ENCODE measurements around the gene ARPC2. TPM values are rescaled to one million over a fixed set of nuclear protein-coding genes. Genes with fewer than 3 reads are reported as not detected.
A peak's percentile ranks its signal among the peaks of the same experiment; 100 is the strongest.

The ARPC2 gene
- total and polyA plus RNA-seq, 2 of the 13 experiments (the other 11 are each of a cell fraction or from before 2014, with no cell fraction given), result 168 to 303 TPM

DNA sequence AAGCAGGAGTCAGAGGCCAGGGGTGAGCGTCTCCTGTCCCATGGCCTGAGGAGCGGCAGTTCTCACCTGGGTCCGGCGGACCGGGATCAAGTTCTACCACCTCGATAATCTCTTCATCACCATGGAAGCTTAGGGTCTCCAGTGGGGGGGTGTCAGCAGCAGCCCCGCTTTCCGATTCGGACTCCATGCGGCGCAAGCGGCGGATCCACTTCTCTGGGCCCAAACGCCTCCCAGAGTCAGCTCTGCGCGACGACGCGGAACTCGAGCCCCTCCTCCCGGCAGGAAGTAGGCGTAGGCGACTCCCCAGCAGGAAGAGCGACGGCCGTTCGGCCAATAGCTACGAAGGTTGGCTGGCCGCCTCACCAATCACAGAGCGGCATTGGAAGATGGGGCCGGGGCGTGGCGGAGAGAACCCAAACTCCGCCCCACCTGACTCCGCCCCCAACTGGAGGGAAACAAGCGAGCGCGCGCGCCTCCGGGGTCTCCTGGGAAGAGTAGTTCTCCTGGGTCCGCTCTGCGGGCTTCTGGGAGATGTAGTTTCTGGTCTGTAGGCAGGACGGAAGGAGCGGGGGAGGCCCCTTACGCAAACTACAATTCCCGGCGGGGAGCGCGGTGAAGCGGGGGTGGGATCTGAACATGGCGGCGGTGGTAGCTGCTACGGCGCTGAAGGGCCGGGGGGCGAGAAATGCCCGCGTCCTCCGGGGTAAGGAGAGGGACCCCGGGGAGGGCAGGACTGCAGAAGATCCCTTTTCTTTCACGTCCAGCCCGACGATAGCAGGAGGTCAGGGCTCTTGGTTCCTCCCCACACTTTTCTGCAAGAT, 53.1 kb downstream of the ARPC2 start, which contains the start of the genes AAMP and PNKD (continued):
- TF ChIP-seq SP5 (CRISPR knock-in tag; IDR thresholded peaks at IDR 0.05; ENCODE audit: borderline replicate concordance, low read depth), result peak; percentile 74; the same call in 1 of the 2 replicates
- peak; percentile 81; the same call in 1 of the 2 replicates for TF ChIP-seq CAMTA2 (CRISPR knock-in tag; IDR thresholded peaks at IDR 0.05; ENCODE audit: borderline replicate concordance)
- no peak for TF ChIP-seq ZNF615 (CRISPR knock-in tag; IDR thresholded peaks at IDR 0.05; ENCODE audit: borderline replicate concordance)
- no peak for TF ChIP-seq SCMH1 (CRISPR knock-in tag; IDR thresholded peaks at IDR 0.05; ENCODE audit: borderline replicate concordance)
- TF ChIP-seq, protein P1, sequence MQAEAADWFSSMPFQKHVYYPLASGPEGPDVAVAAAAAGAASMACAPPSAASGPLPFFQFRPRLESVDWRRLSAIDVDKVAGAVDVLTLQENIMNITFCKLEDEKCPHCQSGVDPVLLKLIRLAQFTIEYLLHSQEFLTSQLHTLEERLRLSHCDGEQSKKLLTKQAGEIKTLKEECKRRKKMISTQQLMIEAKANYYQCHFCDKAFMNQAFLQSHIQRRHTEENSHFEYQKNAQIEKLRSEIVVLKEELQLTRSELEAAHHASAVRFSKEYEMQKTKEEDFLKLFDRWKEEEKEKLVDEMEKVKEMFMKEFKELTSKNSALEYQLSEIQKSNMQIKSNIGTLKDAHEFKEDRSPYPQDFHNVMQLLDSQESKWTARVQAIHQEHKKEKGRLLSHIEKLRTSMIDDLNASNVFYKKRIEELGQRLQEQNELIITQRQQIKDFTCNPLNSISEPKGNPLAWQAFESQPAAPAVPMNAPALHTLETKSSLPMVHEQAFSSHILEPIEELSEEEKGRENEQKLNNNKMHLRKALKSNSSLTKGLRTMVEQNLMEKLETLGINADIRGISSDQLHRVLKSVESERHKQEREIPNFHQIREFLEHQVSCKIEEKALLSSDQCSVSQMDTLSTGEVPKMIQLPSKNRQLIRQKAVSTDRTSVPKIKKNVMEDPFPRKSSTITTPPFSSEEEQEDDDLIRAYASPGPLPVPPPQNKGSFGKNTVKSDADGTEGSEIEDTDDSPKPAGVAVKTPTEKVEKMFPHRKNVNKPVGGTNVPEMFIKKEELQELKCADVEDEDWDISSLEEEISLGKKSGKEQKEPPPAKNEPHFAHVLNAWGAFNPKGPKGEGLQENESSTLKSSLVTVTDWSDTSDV (CRISPR knock-in tag; IDR thresholded peaks at IDR 0.05), result no peak
- TF ChIP-seq MEIS1 (CRISPR knock-in tag; IDR thresholded peaks at IDR 0.05; ENCODE audit: borderline replicate concordance), result 0 out of 2 replicates have a peak, but pooled peaks have one; percentile 56
- no peak; the same call in 1 of the 2 replicates for TF ChIP-seq HMG20A (CRISPR knock-in tag; IDR thresholded peaks at IDR 0.05; ENCODE audit: borderline replicate concordance)
- TF ChIP-seq, protein P2, sequence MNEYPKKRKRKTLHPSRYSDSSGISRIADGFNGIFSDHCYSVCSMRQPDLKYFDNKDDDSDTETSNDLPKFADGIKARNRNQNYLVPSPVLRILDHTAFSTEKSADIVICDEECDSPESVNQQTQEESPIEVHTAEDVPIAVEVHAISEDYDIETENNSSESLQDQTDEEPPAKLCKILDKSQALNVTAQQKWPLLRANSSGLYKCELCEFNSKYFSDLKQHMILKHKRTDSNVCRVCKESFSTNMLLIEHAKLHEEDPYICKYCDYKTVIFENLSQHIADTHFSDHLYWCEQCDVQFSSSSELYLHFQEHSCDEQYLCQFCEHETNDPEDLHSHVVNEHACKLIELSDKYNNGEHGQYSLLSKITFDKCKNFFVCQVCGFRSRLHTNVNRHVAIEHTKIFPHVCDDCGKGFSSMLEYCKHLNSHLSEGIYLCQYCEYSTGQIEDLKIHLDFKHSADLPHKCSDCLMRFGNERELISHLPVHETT (CRISPR knock-in tag; conservative IDR thresholded peaks at IDR 0.05), result no peak; the same call in 1 of the 2 replicates
- TF ChIP-seq ZNF224 (CRISPR knock-in tag; IDR thresholded peaks at IDR 0.05), result peak; percentile 85; the same call in 1 of the 2 replicates
- TF ChIP-seq, protein P3, sequence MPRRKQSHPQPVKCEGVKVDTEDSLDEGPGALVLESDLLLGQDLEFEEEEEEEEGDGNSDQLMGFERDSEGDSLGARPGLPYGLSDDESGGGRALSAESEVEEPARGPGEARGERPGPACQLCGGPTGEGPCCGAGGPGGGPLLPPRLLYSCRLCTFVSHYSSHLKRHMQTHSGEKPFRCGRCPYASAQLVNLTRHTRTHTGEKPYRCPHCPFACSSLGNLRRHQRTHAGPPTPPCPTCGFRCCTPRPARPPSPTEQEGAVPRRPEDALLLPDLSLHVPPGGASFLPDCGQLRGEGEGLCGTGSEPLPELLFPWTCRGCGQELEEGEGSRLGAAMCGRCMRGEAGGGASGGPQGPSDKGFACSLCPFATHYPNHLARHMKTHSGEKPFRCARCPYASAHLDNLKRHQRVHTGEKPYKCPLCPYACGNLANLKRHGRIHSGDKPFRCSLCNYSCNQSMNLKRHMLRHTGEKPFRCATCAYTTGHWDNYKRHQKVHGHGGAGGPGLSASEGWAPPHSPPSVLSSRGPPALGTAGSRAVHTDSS (CRISPR knock-in tag; conservative IDR thresholded peaks at IDR 0.05), result no peak
- 0 out of 2 replicates have a peak, but pooled peaks have one; percentile 56 for TF ChIP-seq ZBTB3 (CRISPR knock-in tag; IDR thresholded peaks at IDR 0.05; ENCODE audit: borderline replicate concordance, low read depth)
- TF ChIP-seq U2AF1 (optimal IDR thresholded peaks at IDR 0.05; ENCODE audit: low read depth, low read length), result no peak
- TF ChIP-seq ZNF20 (CRISPR knock-in tag; IDR thresholded peaks at IDR 0.05), result no peak
- peak; percentile 97 for TF ChIP-seq XRCC5 (optimal IDR thresholded peaks at IDR 0.05; ENCODE audit: low read length)
- TF ChIP-seq CENPT (CRISPR knock-in tag; IDR thresholded peaks at IDR 0.05; ENCODE audit: low read depth), result peak; percentile 76; the same call in 1 of the 2 replicates
- peak; percentile 83; the same call in 1 of the 2 replicates for TF ChIP-seq HOXA5 (CRISPR knock-in tag; IDR thresholded peaks at IDR 0.05)
- TF ChIP-seq GATA4 (IDR thresholded peaks at IDR 0.05; ENCODE audit: borderline replicate concordance, low read depth), result peak; percentile 56; the same call in 1 of the 2 replicates
- TF ChIP-seq ZNF772 (CRISPR knock-in tag; IDR thresholded peaks at IDR 0.05), result peak; percentile 13; the same call in 1 of the 2 replicates
- TF ChIP-seq RFXAP (CRISPR knock-in tag; IDR thresholded peaks at IDR 0.05; ENCODE audit: borderline replicate concordance), result peak; percentile 81; the same call in 1 of the 2 replicates
- TF ChIP-seq, protein P4, sequence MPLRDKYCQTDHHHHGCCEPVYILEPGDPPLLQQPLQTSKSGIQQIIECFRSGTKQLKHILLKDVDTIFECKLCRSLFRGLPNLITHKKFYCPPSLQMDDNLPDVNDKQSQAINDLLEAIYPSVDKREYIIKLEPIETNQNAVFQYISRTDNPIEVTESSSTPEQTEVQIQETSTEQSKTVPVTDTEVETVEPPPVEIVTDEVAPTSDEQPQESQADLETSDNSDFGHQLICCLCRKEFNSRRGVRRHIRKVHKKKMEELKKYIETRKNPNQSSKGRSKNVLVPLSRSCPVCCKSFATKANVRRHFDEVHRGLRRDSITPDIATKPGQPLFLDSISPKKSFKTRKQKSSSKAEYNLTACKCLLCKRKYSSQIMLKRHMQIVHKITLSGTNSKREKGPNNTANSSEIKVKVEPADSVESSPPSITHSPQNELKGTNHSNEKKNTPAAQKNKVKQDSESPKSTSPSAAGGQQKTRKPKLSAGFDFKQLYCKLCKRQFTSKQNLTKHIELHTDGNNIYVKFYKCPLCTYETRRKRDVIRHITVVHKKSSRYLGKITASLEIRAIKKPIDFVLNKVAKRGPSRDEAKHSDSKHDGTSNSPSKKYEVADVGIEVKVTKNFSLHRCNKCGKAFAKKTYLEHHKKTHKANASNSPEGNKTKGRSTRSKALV (CRISPR knock-in tag; IDR thresholded peaks at IDR 0.05), result peak; percentile 67; the same call in 1 of the 2 replicates
- peak; percentile 99 for TF ChIP-seq SP2 (CRISPR knock-in tag; IDR thresholded peaks at IDR 0.05)
